Right lobe of liver (tissue), 6 donors: ENCODE measurements around the gene CDHR3. TPM values are rescaled to one million over a fixed set of nuclear protein-coding genes. Genes with fewer than 3 reads are reported as not detected.

Source experiments
- ATAC-seq, 4 donors: fragments of 200-7000 bp; cut with Tn5 transposase; one replicate each; pipeline ENCODE4 v1.9.1; 2020; ENCODE audit warnings: mild to moderate bottlenecking in 4 of 4, moderate library complexity in 4 of 4
- DNase-seq, 3 donors: peaks; one replicate each; pipeline ENCODE4 v3.0.0-alpha.2; 2020
- H3K27ac ChIP-seq, 3 donors: fragments of 200-600 bp; one replicate each; pipeline ENCODE4 v1.8.0; 2022
- H3K27me3 ChIP-seq, 2 donors: fragments of 200-600 bp; one replicate each; pipeline ENCODE4 v1.8.0; 2022
- H3K36me3 ChIP-seq, 4 donors: fragments of 200-600 bp; sonication (generic) in 1 of 4; one replicate each; pipeline versions ENCODE4 v1.5.1 to v1.8.0; 2017 to 2022; ENCODE audit warnings: control low read depth in 1 of 4
- H3K4me1 ChIP-seq, 4 donors: fragments of 200-600 bp; sonication (generic) in 1 of 4; one replicate each; pipeline versions ENCODE4 v1.5.1 to v1.8.0; 2017 to 2022; ENCODE audit warnings: control low read depth in 1 of 4
- H3K4me3 ChIP-seq, 3 donors: fragments of 200-600 bp; one replicate each; pipeline ENCODE4 v1.8.0; 2022
- H3K9me3 ChIP-seq, 4 donors: fragments of 200-600 bp; sonication (generic) in 1 of 4; one replicate each; pipeline versions ENCODE4 v1.5.1 to v1.8.0; 2017 to 2022; ENCODE audit warnings: control low read depth in 1 of 4
- POLR2A ChIP-seq: fragments of 450-650 bp; IDR thresholded peaks from one replicate; pipeline ENCODE4 v1.6.1; 2017; ENCODE audit warnings: antibody characterized with exemption, mild to moderate bottlenecking
- WGBS: methylation state at CpG from one replicate; pipeline ENCODE4 v1.1.6; 2018; ENCODE audit warnings: low coverage, low lambda C conversion rate; ENCODE audit not compliant: insufficient coverage; ENCODE audit errors: missing lambda C conversion rate; 5-methylcytosine and 5-hydroxymethylcytosine counted together
- intact Hi-C, 2 donors: fragments of 100-400 bp; cut with DNase I; formaldehyde crosslinking; loops; one replicate each; pipeline versions ENCODE4 v1.11.2 to v1.14.1; 2022
- total RNA-seq, 6 experiments: library from RNA; depleted of rRNA in 2 of 6; stranded (reverse); fragments of >200 nt in 2 of 6; fragmentation: NEBNext Ultra II Directional in 3 of 6; extraction: Animal tissue kit (Norgen Biotek cat#: 25700) in 3 of 6; gene quantifications; one replicate each; pipeline versions ENCODE4 v1.1.0 to v1.2.4, GENCODE V29; 2016 to 2023
- TF ChIP-seq, protein P1 (sequence below), 4 donors: fragments of 200-600 bp in 3 of 4; fragments of 450-650 bp in 1 of 4; IDR thresholded peaks; one replicate each; pipeline versions ENCODE4 v1.5.1 to v1.8.0; 2016 to 2022; ENCODE audit warnings: antibody characterized with exemption in 4 of 4, mild to moderate bottlenecking in 2 of 4
- donor health status: DM: no; HTN: yes; CAD: no.
- donor health status: DM: no; HTN: no; CAD: no.
- donor health status: DM: no; HTN: no; CAD: no.
- donor health status: DM: no; HTN: yes; CAD: no.
- donor health status: DM: no; HTN: yes; CAD: no.

The CDHR3 gene
- total RNA-seq, 6 experiments from 2014 or later: 3.6 to 8.6 (median 4.5) TPM

- no peaks in the 10 kb centered on the region for H3K9me3 ChIP-seq
- WGBS: 100% methylated on average over 3 of the region's 3 CpGs
- no peaks in the 10 kb centered on the region for H3K27me3 ChIP-seq
- TF ChIP-seq, protein P1, sequence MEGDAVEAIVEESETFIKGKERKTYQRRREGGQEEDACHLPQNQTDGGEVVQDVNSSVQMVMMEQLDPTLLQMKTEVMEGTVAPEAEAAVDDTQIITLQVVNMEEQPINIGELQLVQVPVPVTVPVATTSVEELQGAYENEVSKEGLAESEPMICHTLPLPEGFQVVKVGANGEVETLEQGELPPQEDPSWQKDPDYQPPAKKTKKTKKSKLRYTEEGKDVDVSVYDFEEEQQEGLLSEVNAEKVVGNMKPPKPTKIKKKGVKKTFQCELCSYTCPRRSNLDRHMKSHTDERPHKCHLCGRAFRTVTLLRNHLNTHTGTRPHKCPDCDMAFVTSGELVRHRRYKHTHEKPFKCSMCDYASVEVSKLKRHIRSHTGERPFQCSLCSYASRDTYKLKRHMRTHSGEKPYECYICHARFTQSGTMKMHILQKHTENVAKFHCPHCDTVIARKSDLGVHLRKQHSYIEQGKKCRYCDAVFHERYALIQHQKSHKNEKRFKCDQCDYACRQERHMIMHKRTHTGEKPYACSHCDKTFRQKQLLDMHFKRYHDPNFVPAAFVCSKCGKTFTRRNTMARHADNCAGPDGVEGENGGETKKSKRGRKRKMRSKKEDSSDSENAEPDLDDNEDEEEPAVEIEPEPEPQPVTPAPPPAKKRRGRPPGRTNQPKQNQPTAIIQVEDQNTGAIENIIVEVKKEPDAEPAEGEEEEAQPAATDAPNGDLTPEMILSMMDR (IDR thresholded peaks at IDR 0.05): no peak
- no peak for TF ChIP-seq POLR2A
- ATAC-seq: no peak
- peaks cover 0 to 12% (median 3%) of the 10 kb centered on the region in 4 donors for H3K4me1 ChIP-seq
- DNase-seq: no peak
- intact Hi-C loops: no loop called here
- no peak overlapping the region for H3K27ac ChIP-seq
- no peak overlapping the region for H3K4me3 ChIP-seq
- no peaks in the 10 kb centered on the region for H3K36me3 ChIP-seq
These were observed 110.6 kb downstream of the CDHR3 start for GRCh38 chr7:106073701-106074100.

GRCh38 chr7:106074257-106074656 lies 111.2 kb downstream of the CDHR3 start:
- intact Hi-C loops: no loop called here
- no peaks in the 10 kb centered on the region for H3K9me3 ChIP-seq
- no peak overlapping the region for H3K27ac ChIP-seq
- peaks cover 0 to 12% (median 3%) of the 10 kb centered on the region in 4 donors for H3K4me1 ChIP-seq
- no peak for ATAC-seq
- no peaks in the 10 kb centered on the region for H3K27me3 ChIP-seq
- DNase-seq: no peak
- 86% methylated on average over 2 of the region's 9 CpGs for WGBS
- H3K36me3 ChIP-seq: no peaks in the 10 kb centered on the region
- H3K4me3 ChIP-seq: no peak overlapping the region
- TF ChIP-seq POLR2A: no peak
- TF ChIP-seq, protein P1 (IDR thresholded peaks at IDR 0.05): no peak

DNA sequence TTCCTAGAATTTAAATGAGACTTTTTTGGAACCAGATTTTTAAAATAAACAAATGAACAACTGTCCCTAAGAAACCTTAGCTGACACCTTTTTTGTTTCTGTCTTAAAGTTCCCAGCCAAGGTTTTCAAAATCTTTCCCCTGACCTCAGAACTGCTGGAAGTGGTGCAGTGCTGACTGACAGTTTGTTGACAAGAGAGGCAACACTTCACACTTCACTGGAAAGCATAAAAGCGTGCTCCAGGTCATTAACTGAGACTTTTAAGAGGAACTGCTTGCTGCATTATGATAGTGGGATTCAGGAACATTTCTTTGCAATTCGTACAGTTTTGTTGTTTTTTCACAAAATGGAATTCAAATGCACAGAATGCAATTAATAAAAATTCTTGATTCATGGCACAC lies 112.9 kb downstream of the CDHR3 start:
- peaks cover 0 to 6% (median 0%) of the 10 kb centered on the region in 4 donors for H3K4me1 ChIP-seq
- 62% methylated on average over 2 of the region's 2 CpGs for WGBS
- TF ChIP-seq POLR2A: no peak
- TF ChIP-seq, protein P1 (IDR thresholded peaks at IDR 0.05): no peak
- no peak for DNase-seq
- H3K4me3 ChIP-seq: no peak overlapping the region
- no peak overlapping the region for H3K27ac ChIP-seq
- intact Hi-C loops: no loop called here
- no peaks in the 10 kb centered on the region for H3K9me3 ChIP-seq
- H3K36me3 ChIP-seq: no peaks in the 10 kb centered on the region
- H3K27me3 ChIP-seq: no peaks in the 10 kb centered on the region
- no peak for ATAC-seq

- Histone ChIP-seq H3K36me3 (no peaks in the 10 kb centered on the region), H3K4me1 (peaks cover 0 to 5% (median 0%) of the 10 kb centered on the region in 4 donors), H3K27me3 (no peaks in the 10 kb centered on the region), H3K27ac (no peak overlapping the region), H3K9me3 (no peaks in the 10 kb centered on the region), H3K4me3 (no peak overlapping the region)
- DNase-seq (no peak), ATAC-seq (no peak)
- WGBS: 77% methylated on average over 2 of the region's 2 CpGs
- intact Hi-C loops: no loop called here
- no peak for TF ChIP-seq POLR2A
- TF ChIP-seq, protein P1 (IDR thresholded peaks at IDR 0.05): no peak
These were observed 113.5 kb downstream of the CDHR3 start for GRCh38 chr7:106076537-106076936.
